Islet of Langerhans (tissue), 1 donor: ENCODE measurements around the gene CEP192.
"Not testable (repeated sequence)": the region's sequence is repeated elsewhere in the genome, so short reads cannot be mapped to it uniquely, and the experiment has no call there.

Experiments
- FAIRE-seq: peaks from one replicate; lab custom pipeline; 2011; peaks lifted over from hg19 to GRCh38; lab: Jason Lieb, UNC

Gene CEP192

DNA sequence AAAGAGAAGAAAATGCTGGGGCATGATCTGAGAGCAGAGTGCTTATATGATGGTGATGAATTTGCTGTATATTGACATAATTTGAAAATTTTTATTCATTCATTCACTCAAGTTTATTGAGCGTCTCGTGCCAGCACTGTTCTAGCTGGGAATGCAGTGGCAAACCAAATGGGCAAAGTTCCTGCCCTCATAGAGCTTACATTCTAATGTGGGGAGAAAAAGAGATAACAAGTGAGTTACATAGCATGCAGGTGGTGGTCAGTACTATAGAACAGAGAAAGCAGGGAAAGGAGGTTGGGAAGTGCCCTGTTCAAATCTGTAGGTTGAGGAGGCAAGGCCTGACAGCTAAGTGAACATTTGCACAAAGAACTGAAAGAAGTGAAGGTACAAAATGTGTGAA, 4.3 kb downstream of the CEP192 start:
- no peak for FAIRE-seq

DNA sequence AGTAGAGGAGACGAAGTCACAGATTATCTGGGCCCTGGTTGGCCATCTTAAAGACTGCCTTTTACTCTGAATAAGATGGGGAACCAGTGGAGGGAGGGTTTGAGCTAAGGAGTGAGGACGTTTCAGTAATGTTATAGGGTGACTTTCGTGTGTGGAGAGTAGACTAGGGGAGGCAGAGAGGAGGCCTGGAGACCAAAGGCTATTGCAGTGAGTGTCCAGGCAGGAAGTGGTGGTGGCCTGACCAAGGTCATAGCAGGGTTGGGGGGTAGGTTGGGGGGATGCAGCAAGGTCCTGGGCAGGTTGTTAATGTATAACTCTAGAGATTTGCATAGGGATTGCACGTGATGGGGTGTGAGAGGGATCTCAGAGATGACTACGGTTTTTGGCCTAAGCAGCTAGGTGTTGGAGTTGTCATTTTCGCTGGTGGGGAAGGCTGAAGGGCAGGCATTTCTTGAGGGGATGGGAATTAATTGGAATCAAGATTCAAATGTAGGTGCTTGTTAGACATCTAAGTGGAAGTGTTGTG, 4.9 kb downstream of the CEP192 start:
- FAIRE-seq, result no peak

DNA sequence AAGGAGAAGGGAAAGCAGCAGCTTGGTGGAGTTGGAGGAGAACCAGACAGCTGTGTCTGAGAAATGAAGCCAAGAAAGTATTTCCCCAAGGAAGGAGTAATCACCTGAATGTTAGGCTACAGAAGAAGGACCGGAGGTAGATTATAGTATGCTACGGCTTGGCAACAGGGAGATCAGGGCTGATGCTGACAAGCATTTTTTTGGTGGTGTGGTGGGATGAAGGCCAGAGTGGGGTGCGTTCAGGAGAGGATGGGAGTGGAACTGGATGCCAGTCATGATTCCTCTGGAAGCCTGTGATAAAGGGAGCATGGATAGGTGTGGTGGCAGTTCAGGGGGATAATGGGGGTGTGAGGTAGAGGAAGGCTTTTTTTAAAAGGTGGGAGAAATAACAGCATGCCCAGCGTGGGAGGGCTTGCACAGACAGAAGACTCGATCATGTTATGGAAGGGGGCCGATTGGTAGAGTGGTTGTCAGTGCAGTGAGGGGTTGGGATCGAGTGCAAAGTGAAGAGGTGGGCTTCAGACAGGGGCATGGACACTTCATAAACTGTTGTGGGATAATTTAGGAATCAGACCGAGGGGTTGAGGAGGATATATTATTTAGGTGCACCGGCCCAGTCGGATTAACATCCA, 5.6 kb downstream of the CEP192 start:
- no peak for FAIRE-seq

DNA sequence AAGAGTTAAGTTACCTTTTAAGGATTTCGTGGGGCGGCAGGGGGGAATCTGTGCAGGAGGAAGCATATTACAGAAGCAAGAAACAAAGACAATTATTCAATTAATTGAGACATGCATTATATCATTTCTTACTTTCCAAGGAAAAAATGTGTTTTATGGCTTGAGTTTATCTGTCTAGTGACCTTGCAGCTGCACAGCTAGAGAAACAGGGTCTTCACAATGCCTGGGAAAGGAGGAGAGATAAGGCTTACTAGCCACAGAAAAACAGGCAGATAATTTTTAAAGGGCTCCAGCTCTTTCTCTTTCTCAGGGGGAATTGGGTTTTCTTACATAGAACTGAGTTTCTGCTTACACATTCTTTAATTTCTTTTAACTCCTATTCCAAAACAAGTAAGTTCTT, 6.2 kb downstream of the CEP192 start:
- not testable (repeated sequence) for FAIRE-seq

DNA sequence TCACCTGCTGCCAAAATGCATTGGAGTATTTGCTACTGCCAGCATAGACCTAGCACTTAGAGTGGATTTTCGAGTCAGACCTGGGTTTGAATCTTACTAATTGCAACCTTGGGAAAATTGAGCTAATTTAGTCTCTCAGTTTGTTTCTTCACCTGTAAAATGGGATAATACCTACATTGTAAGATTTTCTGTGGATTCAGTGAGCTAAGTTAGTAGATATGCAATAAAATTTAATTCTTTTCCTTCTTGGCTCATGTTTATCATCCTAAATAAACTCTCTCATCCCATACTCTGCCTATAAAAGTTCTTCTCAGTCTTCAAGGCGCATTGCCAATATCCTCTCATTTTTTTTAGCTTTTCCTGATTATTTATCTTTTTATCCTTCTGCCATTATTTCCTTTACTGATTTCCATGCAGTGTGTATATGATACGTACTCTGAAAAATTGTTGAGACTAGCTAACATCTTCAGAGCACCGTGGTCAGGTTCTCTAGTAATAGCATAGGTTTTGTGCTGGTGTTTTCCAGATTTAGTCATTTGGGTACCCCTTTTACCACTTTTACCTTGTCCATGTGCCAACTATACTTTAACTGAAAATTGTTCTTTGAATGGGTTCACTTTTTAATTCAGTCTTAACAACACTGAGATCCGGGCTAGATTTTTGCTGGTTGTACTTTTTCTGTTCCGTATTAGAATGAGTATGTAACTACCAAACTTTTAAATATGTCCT, 7.3 kb downstream of the CEP192 start:
- no peak for FAIRE-seq

DNA sequence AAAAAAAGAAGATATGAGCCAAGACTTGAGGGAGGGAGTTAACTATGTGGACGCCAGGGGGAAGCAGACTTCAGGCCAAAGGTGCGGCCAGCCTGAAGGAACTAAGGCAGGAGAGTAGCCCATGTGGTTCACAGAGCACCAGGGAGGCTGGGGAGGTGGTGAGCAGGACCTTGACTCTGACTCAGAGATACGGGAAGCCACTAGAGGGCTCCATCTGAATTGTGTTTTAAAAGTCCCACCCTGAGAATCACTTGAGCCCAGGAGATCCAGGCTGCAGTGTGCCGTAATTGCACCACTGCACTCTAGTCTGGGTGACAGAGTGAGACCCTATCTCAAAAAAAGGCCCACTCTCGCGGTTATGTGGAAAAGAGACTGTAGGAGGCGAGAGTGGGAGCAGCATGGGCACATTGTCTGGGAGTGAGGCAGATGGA, 12.3 kb downstream of the CEP192 start:
- no peak for FAIRE-seq

DNA sequence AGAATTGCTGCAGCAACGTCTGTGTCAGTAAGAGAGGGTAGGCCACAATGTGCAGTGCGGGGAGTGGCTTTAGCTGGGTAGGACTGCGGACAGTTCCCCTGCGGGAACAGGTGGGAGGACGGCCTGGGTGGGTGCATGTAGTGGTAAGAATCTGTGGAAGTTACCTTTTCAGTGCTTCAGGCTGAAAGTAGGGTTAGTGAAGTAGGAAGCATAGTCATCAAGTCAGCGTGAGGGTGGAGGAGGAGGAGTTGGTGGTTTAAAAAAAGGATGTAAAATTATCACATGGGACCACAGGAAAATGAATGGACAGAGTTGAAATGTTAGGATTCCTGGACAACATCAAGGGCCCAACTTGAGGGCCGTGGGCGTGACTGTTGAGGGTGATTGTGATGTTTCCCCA, 13.2 kb downstream of the CEP192 start:
- no peak for FAIRE-seq

DNA sequence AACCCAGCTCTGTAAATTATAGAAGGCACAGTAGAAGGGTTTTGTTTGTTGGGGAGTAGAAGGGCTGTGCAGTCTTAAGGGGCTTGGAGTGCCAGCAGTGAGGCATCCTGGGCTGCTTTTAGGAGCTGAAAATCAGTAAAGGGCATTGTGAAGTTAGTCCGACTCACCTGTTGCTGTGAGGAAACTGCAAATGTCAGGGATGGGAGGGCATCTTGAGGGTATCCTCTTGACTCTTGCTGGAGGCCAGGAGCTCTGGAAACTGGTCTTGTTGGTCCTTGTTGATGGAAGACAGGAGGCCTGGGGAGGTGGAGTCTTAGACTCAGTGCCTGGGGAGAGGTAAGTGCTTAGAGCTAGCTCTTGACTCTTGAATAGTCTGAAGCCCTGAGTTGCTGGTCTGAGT, 14.1 kb downstream of the CEP192 start:
- no peak for FAIRE-seq

DNA sequence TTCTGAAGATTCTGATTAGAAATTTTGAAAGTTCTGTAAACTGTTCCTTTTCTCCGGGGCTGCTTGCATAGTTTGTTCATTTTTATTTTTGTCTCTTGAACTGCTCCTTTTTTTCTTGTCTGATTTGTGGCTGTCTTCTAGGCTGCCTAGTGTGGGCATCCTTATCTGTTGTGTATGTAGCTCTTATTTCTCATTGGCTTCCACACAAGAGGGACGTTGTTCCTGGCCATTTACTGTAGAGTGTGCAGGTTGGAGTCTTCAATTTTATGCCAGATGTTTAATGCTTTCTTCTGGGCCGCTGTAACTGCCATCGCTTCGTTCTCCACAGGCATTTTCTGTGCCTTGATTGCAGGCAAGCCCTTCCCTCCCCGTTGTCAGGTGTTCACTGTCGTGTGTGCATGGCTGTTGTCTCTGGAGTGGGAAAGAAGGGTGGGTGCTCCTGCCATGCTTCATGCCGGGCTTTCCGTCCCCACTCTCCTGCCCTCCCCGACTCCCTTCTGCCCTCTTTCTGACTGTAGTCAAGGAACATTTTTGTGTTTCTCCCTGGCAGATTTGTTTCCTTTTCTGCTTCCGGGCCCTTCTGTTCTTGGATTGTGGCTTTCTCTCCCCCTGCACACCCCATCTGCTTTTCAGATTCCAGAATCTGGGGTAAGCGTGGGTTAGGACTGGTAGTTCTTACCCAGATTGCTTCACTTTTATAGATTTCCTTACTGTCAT, 15.5 kb downstream of the CEP192 start:
- no peak for FAIRE-seq

DNA sequence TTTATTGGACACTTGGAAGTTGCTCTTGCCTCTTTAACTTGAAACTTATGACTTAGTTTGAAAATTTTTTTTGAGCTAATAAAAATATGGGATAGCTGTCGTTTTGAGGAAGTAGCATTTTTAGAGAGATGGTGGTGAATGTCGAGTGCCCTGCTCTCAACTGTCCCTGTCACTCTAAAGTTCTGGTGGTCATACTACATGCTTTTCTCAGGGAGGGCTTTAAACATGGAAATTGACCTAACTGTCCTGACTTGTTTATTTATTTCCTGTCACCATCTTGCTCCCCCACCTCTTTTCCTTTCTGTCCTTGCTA, 16.0 kb downstream of the CEP192 start:
- FAIRE-seq, result no peak

DNA sequence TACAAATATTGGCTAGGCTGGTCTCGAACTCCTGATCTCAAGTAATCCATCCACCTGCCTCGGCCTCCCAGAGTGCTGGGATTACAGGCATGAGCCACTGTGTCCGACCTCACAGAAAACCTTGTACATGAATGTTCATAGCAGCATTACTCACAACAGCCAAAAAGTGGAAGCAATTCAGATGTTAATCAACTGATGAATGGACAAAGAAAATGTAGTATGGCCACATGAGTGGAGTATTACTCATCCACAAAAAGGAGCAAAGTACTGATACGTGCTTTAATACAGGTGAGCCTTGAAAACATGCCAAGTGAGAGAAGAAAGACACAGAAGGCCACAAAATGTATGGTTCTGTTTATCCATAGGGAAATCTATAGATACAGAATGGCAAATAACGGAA, 20.6 kb downstream of the CEP192 start:
- FAIRE-seq, result no peak

DNA sequence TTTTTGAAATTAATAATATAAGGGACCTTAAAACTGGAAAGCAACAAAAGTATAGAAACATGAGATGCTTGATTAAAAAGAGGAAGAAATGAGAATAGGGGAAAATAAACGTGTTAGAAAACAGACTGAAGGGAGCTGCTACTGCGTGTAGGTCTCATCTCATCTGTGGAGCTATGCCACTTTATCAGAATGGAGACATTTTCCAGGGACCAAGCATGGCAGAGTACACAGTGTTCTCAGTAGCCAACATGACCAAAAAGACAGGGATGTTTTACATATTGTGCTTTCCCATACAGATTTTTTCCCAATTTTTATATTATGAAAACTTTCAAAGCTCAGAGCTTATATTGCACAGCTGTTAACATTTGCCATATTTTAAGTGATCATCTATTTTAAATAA, 23.1 kb downstream of the CEP192 start:
- FAIRE-seq, result no peak

DNA sequence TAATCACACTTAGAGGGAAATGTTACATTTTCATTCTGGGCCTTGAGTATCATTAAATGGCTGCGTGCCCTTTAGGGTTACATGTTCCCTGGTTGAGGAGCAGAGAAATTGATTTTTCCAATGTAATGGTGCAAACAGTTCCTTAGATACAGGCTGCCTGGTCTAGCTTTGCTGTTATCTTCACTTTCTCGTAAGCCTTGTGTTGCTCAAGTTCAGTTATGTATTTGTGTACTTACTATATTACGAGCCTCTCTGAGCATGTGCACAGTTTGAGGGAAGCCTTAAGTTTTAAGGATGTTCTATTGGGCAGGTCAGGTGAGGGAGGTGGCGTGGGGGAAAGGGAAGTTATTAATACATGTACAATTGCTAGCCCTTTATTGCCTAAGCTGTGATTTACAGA, 23.7 kb downstream of the CEP192 start:
- FAIRE-seq, result no peak

DNA sequence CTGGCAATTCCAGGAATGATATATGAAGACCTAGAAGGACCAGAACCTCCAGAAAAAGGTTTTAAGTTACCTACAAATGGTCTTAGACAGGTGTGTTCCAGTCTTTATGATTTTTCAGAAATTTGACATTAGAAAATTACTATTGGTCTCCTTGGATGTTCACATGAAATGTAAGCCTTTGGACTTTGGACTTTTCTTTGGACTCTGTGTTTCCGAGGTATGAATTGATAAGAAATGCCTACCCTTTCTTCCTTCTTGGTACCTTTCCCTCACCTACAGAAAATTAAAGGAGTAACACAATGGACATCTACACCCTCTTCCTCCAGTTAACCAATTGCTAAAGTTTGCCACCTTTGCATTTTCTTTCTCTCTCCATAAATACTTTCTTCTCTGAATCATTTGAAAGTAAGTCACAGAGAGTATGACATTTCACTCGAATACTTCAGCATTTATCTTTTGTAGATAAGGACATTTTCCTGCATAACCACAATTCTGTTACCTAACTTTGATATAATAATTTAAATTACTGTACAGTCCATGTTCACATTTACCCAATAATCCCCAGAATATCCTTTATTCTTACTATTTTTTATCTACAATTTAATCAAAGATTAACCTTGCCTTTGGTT, 26.2 kb downstream of the CEP192 start:
- FAIRE-seq, result no peak

DNA sequence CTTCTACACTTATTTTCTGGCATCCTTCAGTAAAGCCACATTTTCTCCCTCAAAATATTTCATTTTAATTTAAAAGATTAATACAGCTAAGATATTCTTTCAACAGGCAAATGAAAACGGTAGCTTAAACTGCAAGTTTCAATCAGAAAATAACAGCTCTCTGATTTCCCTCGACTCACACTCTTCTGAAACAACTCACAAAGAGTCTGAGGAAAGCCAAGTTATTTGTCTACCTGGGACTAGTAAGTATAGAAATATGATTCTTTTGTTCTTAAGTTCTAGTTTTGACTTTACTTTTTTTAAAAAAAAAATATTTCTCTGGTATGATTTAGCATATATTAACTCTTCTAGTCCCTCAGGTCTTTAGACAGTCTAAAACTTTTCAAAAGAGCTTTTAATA, 27.2 kb downstream of the CEP192 start:
- no peak for FAIRE-seq

DNA sequence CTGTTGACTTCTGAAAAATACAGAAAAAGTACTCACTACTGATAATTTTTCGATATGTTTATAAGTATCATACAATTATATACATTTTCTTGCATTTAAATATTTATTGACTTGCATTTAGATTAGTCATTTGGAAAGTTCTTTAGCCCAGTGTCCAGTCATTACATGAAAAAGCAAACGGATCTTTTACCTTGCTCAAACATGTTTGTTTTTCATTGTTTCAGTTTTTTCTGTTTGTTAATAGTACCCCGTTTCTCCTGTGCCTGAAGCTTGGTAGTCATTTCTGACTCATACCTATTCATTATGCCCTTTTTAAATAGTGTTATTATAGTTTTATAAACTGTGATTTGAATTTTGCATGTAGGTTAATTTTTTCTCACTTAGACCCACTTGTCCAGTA, 28.1 kb downstream of the CEP192 start:
- FAIRE-seq, result no peak

DNA sequence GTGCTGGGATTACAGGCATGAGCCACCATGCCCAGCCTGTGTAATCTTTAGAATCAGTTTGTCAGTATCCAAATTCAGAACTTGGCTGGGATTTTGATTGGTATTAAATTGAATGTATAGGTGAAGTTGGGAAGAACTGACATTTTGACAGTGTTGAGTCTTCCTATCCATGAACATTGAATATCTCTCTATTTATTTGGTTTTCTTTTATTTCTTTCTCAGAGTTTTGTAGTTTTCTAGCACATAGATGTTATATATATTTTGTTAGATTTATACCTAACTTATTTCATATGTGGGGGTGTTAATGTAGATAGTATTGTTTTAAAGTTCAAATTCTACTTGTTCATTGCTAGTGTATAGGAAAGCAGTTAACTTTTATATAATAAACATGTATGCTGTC, 31.5 kb downstream of the CEP192 start:
- FAIRE-seq, result no peak

DNA sequence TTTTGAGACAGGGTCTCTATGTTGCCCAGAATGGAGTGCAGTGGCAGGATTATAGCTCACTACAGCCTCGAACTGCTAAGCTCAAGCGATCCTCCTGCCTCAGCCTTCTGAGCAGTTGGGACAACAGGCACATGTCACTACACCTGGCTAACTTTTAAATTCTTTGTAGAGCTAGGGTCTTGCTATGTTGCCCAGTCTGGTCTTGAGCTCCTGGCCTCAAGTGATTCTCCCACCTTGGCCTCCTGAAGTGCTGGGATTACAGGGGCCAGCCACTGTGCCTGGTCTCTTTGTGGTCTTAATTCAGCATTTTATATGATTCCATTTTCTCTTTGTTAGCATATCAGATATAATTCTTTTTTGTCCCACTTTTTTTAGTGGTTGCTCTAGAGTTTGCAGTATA, 34.1 kb downstream of the CEP192 start:
- no peak for FAIRE-seq

DNA sequence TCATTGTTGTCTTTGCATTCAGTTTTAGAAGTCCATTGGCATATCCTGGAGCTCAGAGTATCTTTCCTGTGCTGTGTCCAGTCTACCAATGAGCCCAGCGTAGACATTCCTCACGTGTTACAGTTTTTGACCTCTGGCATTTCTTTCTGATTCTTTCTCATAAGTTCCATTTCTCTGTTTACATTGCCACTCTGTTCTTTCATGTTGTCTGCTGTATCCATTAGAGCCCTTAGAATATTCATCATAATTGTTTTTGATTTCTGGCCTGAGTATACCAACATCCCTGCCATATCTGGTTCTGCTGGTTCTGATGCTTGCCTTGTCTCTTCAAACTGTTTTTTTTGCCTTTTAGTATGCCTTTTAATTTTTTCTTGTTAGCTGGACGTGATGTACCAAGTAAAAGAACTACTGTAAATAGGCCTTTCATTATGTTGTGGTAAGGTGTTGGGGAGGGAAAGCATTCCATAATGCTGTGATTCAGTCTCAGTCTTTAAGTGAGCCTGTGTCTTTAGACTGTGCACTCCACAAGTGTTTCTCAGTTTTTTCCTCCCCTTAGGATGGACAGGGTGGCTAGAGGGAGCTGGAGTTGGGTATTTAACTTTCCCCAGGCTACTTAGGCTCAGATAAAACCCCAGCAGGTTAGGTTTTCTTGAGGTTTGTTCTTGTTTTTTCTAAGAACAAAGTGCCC, 35.6 kb downstream of the CEP192 start:
- no peak for FAIRE-seq

DNA sequence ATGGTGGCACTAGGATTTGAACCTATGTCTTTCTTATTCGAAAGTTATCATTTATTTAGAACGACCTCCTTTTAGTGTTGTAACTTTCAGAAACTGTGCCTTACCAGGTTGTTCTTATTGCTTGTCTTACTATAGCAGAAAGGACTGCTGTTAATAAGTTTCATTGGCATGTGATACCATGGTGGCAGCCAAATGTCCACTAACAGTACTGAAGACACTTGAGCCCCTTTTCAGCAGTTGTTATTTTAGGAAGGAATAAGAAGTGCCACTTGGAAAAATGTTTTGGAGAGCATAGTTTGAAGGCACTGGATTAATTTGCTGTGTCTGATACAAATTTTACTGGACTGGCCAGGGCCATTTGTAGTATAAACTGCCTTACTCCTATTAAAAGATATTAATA, 37.7 kb downstream of the CEP192 start:
- FAIRE-seq, result no peak

DNA sequence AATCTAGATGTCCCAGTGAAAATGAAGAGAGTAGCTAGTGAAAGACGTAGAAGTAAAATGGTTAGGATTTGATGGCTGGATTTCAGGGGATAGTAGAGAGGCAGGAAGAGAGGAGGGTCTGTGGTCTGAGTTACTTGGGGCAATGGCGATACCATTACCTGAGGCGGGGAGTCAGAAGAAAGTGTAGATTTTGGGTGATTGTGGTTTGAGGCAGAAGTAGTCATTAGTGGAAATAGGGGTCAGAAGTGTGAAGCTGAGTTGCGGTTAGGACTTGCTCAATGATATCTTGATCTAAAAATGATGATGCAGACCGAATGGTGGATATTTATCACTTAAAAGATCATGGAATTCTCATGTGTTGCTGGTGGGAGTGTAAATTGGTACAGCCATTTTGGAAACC, 41.0 kb downstream of the CEP192 start:
- no peak for FAIRE-seq

DNA sequence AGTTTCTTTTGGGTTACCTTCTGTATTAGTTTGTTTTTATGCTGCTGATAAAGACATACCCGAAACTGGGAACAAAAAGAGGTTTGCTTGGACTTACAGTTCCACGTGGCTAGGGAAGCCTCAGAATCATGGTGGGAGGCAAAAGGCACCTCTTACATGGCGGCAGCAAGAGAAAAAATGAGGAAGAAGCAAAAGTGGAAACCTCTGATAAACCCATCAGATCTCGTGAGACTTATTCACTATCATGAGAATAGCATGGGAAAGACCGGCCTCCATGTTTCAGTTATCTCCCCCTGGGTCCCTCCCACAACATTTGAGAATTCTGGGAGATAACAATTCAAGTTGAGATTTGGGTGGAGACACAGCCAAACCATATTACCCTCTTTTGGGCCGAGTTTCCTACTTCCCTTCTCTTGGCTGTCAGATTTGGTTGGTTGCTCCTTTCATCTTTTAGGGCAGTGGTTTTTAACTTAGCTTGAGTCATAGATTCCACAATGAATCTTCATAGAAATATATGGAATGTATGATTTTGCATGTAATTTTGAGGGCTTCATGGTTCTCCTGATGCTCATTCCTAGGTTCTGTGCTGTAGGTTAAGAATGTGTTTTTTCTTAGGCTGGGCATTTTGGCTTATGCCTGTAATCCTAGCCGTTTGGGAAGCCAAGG, 44.2 kb downstream of the CEP192 start:
- FAIRE-seq, result no peak
